ENCODE data around the gene RUBCNL. TPM values are rescaled to one million over a fixed set of nuclear protein-coding genes. Genes with fewer than 3 reads are reported as not detected.

The RUBCNL gene
- total and polyA plus RNA-seq, 5 donors = 0.36 to 1.8 (median 1.1) TPM

DNA sequence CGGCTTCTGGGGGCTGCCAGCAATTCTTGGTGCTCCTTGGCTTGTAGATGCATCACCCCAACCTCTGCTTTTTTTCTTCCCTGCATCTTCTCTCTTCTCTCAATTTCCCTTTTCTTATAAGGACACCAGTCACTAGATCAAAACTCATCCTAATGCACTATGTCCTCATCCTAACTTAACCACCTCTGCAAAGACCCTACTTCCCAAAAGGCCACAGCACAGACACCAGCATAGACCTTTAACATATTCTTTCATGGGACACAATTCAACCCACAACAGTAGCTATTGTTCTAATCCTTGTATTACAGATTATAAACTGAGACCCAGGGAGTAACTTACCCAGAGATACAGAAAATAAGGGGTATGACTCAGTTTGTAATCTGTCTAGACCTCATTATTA is 47.0 kb downstream of the RUBCNL start:
- WGBS = 93% methylated on average over 1 of the region's 1 CpG
- H3K27ac ChIP-seq (ENCODE audit: low read length) = no peak overlapping the region
- H3K4me3 ChIP-seq (ENCODE audit: low read length) = no peak overlapping the region
- H3K27me3 ChIP-seq (ENCODE audit: control insufficient read depth, insufficient read depth) = no peaks in the 10 kb centered on the region
- H3K4me1 ChIP-seq (ENCODE audit: control insufficient read depth, insufficient read depth, low read length) = no peaks in the 10 kb centered on the region
- DNase-seq (no peak), ATAC-seq (no peak)
- intact Hi-C loops (cut with DNase I) = no loop called here
- no peaks in the 10 kb centered on the region for H3K9me3 ChIP-seq (ENCODE audit: control insufficient read depth, low read length)

DNA sequence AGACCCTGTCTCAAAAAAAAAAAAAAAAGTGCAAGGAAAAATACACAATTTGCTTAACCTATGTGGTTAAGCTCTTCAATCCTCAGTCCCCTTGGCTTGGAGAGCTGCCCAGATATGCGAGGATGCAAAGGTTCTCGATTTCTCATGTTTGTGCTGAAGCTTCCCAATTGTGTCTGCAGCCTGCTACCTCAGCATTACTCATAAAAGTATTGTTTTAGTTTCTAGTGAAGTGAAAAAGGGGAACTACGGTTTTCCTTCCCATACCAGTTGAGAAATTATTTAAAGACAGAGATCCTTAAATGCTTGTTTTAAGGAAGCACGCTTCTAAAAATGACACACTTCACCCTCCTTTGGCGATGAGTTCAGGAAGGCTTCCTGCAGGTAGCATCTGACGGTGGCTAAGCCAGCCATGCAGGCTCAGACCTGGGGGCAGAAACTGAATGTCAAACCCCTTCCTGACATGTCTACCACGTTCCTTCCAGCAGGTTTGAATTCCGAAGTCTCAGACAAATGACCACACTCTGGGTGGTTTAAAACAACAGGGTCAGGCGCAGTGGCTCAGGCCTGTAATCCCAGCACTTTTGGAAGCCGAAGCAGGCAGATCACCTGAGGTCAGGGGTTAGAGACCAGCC is 47.9 kb downstream of the RUBCNL start:
- Histone ChIP-seq H3K4me3 (ENCODE audit: low read length) (no peak overlapping the region), H3K9me3 (ENCODE audit: control insufficient read depth, low read length) (no peaks in the 10 kb centered on the region), H3K4me1 (ENCODE audit: control insufficient read depth, insufficient read depth, low read length) (no peaks in the 10 kb centered on the region), H3K27ac (ENCODE audit: low read length) (no peak overlapping the region), H3K27me3 (ENCODE audit: control insufficient read depth, insufficient read depth) (no peaks in the 10 kb centered on the region)
- intact Hi-C loops (cut with DNase I) = no loop called here
- 57% methylated on average over 10 of the region's 10 CpGs for WGBS
- DNase-seq = peak; percentile 42 to 65 (median 65)
- ATAC-seq = peak in 1 of 2 donors; percentile 34

DNA sequence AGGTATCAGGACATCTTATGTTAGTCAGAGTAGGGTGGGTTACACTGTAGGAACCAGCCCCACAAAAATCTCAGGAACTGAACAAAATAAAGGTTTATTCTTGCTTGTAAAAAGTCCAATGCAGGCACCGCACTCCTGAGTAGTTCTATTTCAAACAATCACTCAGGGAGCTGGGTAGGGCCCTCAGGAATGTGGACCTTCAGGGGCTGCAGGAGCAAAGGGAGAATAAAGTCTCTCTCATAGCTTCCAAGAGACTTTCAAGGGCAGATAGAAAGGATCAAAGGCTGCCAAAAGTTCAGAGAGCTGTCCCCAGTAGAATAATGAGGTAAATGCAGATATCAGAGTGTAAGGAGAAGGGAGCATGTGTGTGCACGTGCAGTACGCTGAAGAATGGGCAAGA is 49.4 kb downstream of the RUBCNL start:
- H3K27ac ChIP-seq (ENCODE audit: low read length) = no peak overlapping the region
- no peaks in the 10 kb centered on the region for H3K9me3 ChIP-seq (ENCODE audit: control insufficient read depth, low read length)
- 72% methylated on average over 3 of the region's 3 CpGs for WGBS
- H3K4me1 ChIP-seq (ENCODE audit: control insufficient read depth, insufficient read depth, low read length) = no peaks in the 10 kb centered on the region
- intact Hi-C loops (cut with DNase I) = no loop called here
- no peaks in the 10 kb centered on the region for H3K27me3 ChIP-seq (ENCODE audit: control insufficient read depth, insufficient read depth)
- no peak for DNase-seq
- no peak overlapping the region for H3K4me3 ChIP-seq (ENCODE audit: low read length)
- ATAC-seq = no peak

DNA sequence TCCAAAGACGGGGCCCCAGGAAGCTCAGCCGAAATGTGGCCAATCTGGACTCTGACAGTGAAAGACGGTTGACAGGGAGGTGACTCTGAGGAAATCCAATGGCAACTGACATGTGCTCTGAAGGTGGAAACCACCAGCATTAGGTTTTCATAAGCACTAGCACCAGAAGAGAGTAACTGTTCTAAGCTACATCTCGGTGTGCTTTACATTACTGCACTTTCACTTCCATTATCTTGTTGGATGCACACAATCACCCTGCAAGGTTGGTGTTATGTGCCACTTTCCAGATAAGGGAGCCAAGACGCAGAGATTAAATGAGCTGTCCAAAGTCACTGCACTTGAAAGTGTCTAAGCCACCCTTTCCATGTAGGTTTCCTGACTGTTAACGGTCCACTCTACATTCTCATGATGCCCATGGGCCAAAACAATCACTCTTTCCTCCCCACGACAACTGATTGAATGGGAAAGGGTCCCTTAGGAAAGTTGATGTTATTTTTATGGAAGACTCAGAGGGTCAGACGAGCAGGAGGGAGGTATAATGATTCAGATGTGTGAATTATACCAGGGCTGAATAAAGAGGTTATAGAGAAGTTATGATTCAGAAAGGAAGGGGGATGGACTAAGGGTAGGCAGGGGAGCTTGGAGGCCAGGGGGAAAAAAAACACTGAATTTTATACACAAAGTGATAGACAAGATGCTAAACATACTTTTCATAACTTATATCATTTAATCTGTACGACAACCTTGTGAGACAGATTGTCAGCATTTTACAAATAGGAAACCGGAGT is 52.8 kb downstream of the RUBCNL start:
- Histone ChIP-seq H3K9me3 (ENCODE audit: control insufficient read depth, low read length) (no peaks in the 10 kb centered on the region), H3K27me3 (ENCODE audit: control insufficient read depth, insufficient read depth) (no peaks in the 10 kb centered on the region), H3K27ac (ENCODE audit: low read length) (no peak overlapping the region), H3K4me3 (ENCODE audit: low read length) (no peak overlapping the region), H3K4me1 (ENCODE audit: control insufficient read depth, insufficient read depth, low read length) (no peaks in the 10 kb centered on the region)
- intact Hi-C loops (cut with DNase I) = no loop called here
- 59% methylated on average over 10 of the region's 10 CpGs for WGBS
- DNase-seq (no peak), ATAC-seq (no peak)

DNA sequence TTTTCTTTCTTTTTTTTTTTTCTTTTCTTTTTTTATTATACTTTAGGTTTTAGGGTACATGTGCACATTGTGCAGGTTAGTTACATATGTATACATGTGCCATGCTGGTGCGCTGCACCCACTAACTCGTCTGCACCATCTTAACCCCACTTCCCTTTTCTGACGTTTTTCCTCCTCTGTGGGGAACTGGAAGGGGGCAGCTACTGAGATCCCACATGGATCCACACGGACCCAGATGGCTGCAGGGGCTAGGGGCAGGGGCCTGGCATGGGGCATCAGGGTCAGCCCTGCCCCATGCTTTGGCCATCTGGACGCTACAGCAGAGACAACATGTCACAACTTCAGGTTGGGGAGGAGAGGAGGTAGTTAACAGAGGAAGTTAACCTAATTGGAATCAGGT is 54.3 kb downstream of the RUBCNL start:
- no peak for ATAC-seq
- H3K27me3 ChIP-seq (ENCODE audit: control insufficient read depth, insufficient read depth) = no peaks in the 10 kb centered on the region
- H3K9me3 ChIP-seq (ENCODE audit: control insufficient read depth, low read length) = no peaks in the 10 kb centered on the region
- no peak for DNase-seq
- intact Hi-C loops (cut with DNase I) = no loop called here
- H3K4me1 ChIP-seq (ENCODE audit: control insufficient read depth, insufficient read depth, low read length) = no peaks in the 10 kb centered on the region
- 61% methylated on average over 5 of the region's 5 CpGs for WGBS
- H3K27ac ChIP-seq (ENCODE audit: low read length) = no peak overlapping the region
- no peak overlapping the region for H3K4me3 ChIP-seq (ENCODE audit: low read length)

DNA sequence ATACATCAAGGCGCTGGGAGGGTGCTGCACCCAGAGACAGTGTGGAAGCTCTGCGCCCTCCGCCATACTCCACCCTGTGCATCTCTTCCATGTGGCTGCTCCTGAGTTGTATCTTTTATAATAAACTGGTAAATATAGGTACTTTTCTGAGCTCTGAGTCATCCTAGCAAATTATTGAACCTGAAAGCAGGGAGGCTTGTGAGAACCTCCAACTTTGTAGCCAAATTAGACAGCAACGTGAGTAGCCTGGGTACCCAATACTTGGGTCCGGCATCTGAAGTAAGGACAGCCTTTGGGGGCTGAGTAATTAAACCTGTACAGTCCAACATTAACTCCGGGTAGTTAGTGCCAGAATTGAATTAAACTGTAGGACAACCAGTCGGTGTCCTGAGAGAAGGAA is 57.4 kb downstream of the RUBCNL start:
- ATAC-seq (no peak), DNase-seq (no peak)
- no peaks in the 10 kb centered on the region for H3K4me1 ChIP-seq (ENCODE audit: control insufficient read depth, insufficient read depth, low read length)
- 90% methylated on average over 7 of the region's 7 CpGs for WGBS
- no peaks in the 10 kb centered on the region for H3K27me3 ChIP-seq (ENCODE audit: control insufficient read depth, insufficient read depth)
- no peak overlapping the region for H3K4me3 ChIP-seq (ENCODE audit: low read length)
- H3K9me3 ChIP-seq (ENCODE audit: control insufficient read depth, low read length) = no peaks in the 10 kb centered on the region
- intact Hi-C loops (cut with DNase I) = no loop called here
- H3K27ac ChIP-seq (ENCODE audit: low read length) = no peak overlapping the region

DNA sequence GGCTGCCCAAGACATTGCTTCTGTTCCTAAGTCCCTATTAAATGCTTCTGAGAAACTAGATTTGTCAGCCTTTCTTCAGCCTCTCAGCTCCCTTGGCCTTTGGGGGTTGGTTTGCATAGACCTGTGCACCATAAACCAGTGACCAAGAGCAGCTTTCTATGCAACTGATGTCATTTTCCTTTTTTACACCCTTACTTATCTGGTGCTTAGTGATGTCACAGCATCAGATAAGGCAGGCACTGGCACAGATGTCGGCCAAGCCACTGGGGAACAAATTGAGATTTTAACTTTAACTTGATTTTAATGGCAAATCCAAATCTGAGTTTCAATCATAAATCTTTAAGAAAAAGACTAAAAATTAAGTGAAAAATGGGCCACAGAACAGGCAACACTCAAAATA is 59.8 kb downstream of the RUBCNL start:
- H3K27ac ChIP-seq (ENCODE audit: low read length) = no peak overlapping the region
- DNase-seq (no peak), ATAC-seq (no peak)
- WGBS = 38% methylated on average over 1 of the region's 1 CpG
- H3K27me3 ChIP-seq (ENCODE audit: control insufficient read depth, insufficient read depth) = no peaks in the 10 kb centered on the region
- intact Hi-C loops (cut with DNase I) = no loop called here
- no peaks in the 10 kb centered on the region for H3K4me1 ChIP-seq (ENCODE audit: control insufficient read depth, insufficient read depth, low read length)
- H3K4me3 ChIP-seq (ENCODE audit: low read length) = no peak overlapping the region
- no peaks in the 10 kb centered on the region for H3K9me3 ChIP-seq (ENCODE audit: control insufficient read depth, low read length)

DNA sequence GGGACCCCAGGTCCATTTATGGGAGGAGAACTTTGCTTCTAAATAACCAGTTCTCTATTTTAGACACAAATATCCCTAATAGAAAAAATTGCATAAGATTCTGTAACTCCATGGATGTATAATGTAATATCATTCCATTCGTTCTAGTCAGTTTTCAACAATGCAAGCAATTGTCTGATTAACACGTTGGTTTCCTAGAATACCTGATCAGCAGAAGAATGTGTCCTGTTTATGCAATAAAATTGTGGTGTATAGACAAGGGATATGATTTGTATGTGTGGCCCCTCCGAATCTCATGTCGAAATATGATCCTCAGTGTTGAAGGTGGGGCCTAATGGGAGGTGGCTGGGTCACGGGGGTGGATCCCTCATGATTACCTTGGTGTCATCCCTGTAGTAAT is 62.1 kb downstream of the RUBCNL start:
- WGBS = 75% methylated on average over 5 of the region's 5 CpGs
- Histone ChIP-seq H3K4me3 (ENCODE audit: low read length) (no peak overlapping the region), H3K27me3 (ENCODE audit: control insufficient read depth, insufficient read depth) (no peaks in the 10 kb centered on the region), H3K9me3 (ENCODE audit: control insufficient read depth, low read length) (no peaks in the 10 kb centered on the region), H3K4me1 (ENCODE audit: control insufficient read depth, insufficient read depth, low read length) (no peaks in the 10 kb centered on the region), H3K27ac (ENCODE audit: low read length) (no peak overlapping the region)
- DNase-seq (no peak), ATAC-seq (no peak)
- intact Hi-C loops (cut with DNase I) = no loop called here

DNA sequence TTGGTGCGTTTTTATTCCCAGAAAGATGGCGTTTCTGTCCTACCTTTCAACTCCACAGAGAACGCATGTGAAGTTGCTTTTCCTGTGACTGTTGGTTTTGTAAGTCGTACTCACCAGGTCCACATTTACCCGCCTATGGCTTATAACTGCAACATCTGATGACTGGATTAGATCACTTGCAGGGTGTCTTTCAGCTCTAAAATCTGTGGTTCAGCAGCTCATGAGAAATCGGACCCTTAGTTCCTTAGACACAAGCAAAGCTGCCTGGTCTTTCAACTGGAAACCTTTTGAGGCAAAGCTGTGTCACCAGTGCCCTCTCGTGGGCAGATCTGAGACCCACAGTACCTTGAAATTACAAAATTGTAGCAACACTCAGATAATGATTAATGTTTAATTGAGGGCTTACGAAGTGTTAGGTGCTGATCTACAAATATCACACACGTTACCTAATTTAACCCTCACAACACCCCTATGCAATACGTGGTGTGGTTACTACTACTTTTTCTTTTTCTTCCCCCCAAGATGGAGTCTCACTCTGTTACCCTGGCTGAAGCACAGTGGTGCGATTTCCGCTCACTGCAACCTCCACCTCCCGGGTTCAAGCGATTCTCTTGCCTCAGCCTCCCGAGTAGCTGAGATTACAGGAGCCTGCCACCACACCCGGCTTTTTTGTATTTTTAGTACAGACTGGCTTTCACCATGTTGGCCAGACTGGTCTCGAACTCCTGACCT is 65.4 kb downstream of the RUBCNL start:
- DNase-seq = peak in 2 of 3 donors; percentile 49 to 79
- no peaks in the 10 kb centered on the region for H3K9me3 ChIP-seq (ENCODE audit: control insufficient read depth, low read length)
- H3K4me3 ChIP-seq (ENCODE audit: low read length) = no peak overlapping the region
- intact Hi-C loops (cut with DNase I) = no loop called here
- WGBS = 56% methylated on average over 17 of the region's 17 CpGs
- no peak overlapping the region for H3K27ac ChIP-seq (ENCODE audit: low read length)
- no peaks in the 10 kb centered on the region for H3K4me1 ChIP-seq (ENCODE audit: control insufficient read depth, insufficient read depth, low read length)
- H3K27me3 ChIP-seq (ENCODE audit: control insufficient read depth, insufficient read depth) = no peaks in the 10 kb centered on the region
- ATAC-seq = peak; percentile 48 to 64

DNA sequence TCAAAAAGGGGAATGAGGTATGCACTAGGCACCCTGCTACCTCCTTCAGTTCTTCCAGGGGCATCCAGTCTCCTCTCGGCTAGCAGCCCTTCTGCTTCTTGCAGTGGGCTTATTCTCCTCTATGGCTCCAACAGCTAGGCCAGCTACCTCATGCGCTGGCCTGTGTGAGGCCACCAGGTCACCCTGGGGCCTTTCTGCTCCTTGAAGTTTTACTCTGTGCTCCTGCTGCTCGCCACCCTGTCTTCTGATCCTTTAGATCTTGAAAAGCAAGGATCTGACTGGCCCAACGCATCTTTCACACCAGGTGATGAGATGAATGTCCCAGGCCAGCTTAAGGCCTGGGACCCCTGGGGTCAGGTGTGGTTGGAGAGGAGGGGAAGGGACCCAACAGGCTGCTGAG is 66.2 kb downstream of the RUBCNL start:
- no peak for ATAC-seq
- WGBS = 85% methylated on average over 4 of the region's 4 CpGs
- H3K27ac ChIP-seq (ENCODE audit: low read length) = no peak overlapping the region

DNA sequence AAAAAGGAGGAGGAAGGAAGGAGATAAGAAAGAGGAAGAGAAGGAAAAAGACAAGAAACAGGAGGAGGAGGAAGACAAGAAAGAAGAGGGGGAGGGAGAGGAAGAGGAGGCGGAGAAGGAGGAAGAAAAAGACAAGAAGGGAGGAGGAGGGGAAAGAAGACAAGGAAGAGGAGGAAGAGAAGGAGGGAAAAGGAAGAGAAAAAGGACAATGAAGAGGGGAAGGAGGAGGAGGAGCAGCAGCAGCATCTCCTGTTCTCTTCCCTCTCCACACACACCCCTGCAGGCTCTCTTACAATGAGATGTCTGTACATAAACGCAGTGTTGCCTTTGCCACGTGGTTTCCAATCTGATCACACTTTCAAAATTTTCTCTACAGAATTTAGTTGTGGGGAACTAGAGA is 66.6 kb downstream of the RUBCNL start:
- 67% methylated on average over 3 of the region's 3 CpGs for WGBS
- DNase-seq = no peak
- H3K27ac ChIP-seq (ENCODE audit: low read length) = no peak overlapping the region
- H3K9me3 ChIP-seq (ENCODE audit: control insufficient read depth, low read length) = no peaks in the 10 kb centered on the region
- no peaks in the 10 kb centered on the region for H3K4me1 ChIP-seq (ENCODE audit: control insufficient read depth, insufficient read depth, low read length)
- intact Hi-C loops (cut with DNase I) = no loop called here
- no peak overlapping the region for H3K4me3 ChIP-seq (ENCODE audit: low read length)
- H3K27me3 ChIP-seq (ENCODE audit: control insufficient read depth, insufficient read depth) = no peaks in the 10 kb centered on the region
- ATAC-seq = no peak

More for the DNA sequence above, 66.2 kb downstream of the RUBCNL start:
- intact Hi-C loops (cut with DNase I) = no loop called here
- H3K27me3 ChIP-seq (ENCODE audit: control insufficient read depth, insufficient read depth) = no peaks in the 10 kb centered on the region
- no peaks in the 10 kb centered on the region for H3K9me3 ChIP-seq (ENCODE audit: control insufficient read depth, low read length)
- DNase-seq = no peak
- H3K4me3 ChIP-seq (ENCODE audit: low read length) = no peak overlapping the region
- no peaks in the 10 kb centered on the region for H3K4me1 ChIP-seq (ENCODE audit: control insufficient read depth, insufficient read depth, low read length)

Measured in right cardiac atrium (tissue), 5 donors.